Measurements from ENCODE around the gene E2F8. TPM values are rescaled to one million over a fixed set of nuclear protein-coding genes. Genes with fewer than 3 reads are reported as not detected.

E2F8 gene
- total and polyA plus RNA-seq, 3 donors from 2014 or later = 1.1 to 5.3 (median 1.3) TPM

DNA sequence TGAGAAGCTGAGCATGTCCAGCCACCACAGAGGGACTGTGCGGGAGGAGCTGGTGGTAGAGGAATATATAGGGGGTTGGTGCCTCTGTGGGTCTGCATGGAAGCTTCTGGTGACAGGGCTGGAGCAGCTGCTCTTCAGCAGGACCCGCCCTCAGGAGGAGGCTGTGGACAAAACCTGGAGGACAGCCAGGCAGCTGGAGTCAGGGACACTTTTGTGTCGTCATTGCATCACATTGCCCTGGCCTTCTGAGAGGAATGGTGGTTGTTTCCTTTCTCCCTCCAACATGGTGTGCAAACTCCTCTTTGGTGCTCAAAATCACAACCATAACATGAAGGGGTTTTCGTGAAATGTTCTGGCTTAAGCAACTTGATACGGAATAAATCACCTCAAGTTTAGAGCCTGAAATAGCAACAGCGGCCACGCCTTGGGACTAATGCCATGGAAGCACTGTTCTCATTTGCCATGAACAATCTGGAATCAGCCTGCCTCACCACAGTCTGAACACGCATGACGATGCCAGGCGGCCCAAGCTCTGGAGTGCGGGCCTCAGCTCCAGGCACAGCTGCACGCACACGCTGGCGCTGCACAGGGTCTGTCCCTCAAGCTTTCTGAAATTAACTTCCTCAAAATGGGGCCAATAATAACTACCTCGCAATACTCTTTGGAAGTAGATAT, 21.8 kb downstream of the E2F8 start:
- 78% methylated on average over 14 to 15 of the region's 15 CpGs for WGBS, 2 donors
- Histone ChIP-seq H3K4me1 (no peaks in the 10 kb centered on the region), H3K27me3 (no peaks in the 10 kb centered on the region), H3K4me3 (no peak overlapping the region), H3K36me3 (ENCODE audit: low read depth, missing control alignments) (no peaks in the 10 kb centered on the region), H3K27ac (no peak overlapping the region), H3K9me3 (no peaks in the 10 kb centered on the region)
- no peak for DNase-seq
- intact Hi-C loops (cut with DNase I; ENCODE audit: low total_unique reads) = no loop called here
- TF ChIP-seq POLR2A (IDR thresholded peaks at IDR 0.05) = no peak
- TF ChIP-seq, protein P1, sequence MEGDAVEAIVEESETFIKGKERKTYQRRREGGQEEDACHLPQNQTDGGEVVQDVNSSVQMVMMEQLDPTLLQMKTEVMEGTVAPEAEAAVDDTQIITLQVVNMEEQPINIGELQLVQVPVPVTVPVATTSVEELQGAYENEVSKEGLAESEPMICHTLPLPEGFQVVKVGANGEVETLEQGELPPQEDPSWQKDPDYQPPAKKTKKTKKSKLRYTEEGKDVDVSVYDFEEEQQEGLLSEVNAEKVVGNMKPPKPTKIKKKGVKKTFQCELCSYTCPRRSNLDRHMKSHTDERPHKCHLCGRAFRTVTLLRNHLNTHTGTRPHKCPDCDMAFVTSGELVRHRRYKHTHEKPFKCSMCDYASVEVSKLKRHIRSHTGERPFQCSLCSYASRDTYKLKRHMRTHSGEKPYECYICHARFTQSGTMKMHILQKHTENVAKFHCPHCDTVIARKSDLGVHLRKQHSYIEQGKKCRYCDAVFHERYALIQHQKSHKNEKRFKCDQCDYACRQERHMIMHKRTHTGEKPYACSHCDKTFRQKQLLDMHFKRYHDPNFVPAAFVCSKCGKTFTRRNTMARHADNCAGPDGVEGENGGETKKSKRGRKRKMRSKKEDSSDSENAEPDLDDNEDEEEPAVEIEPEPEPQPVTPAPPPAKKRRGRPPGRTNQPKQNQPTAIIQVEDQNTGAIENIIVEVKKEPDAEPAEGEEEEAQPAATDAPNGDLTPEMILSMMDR (IDR thresholded peaks at IDR 0.05) = no peak

DNA sequence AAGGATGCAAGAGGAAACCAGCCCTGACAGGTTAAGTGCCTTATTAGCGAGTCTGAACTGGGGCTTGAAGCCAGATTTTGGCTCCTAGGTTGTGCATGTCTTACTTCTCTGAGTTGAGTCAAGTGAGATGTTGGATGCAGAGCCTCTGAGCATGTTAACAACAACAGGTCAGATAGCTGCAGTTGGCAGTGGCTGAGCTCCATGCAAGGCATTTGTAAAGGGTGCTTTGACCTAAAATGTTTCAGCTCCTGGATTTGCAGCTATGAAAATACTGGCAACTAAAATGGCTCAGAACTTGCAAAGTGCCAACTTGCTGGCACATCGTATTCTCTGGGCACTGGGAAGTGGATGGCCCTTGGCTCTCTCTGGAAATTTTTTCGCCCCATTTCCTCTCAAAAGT, 22.5 kb downstream of the E2F8 start:
- no peaks in the 10 kb centered on the region for H3K4me1 ChIP-seq
- H3K27ac ChIP-seq = no peak overlapping the region
- no peaks in the 10 kb centered on the region for H3K9me3 ChIP-seq
- no peaks in the 10 kb centered on the region for H3K27me3 ChIP-seq
- no peaks in the 10 kb centered on the region for H3K36me3 ChIP-seq (ENCODE audit: low read depth, missing control alignments)
- WGBS, 2 donors = 63 to 75% methylated on average over 3 of the region's 3 CpGs
- DNase-seq = no peak
- intact Hi-C loops (cut with DNase I; ENCODE audit: low total_unique reads) = no loop called here
- H3K4me3 ChIP-seq = no peak overlapping the region
- TF ChIP-seq, protein P1 (IDR thresholded peaks at IDR 0.05) = no peak
- no peak for TF ChIP-seq POLR2A (IDR thresholded peaks at IDR 0.05)

DNA sequence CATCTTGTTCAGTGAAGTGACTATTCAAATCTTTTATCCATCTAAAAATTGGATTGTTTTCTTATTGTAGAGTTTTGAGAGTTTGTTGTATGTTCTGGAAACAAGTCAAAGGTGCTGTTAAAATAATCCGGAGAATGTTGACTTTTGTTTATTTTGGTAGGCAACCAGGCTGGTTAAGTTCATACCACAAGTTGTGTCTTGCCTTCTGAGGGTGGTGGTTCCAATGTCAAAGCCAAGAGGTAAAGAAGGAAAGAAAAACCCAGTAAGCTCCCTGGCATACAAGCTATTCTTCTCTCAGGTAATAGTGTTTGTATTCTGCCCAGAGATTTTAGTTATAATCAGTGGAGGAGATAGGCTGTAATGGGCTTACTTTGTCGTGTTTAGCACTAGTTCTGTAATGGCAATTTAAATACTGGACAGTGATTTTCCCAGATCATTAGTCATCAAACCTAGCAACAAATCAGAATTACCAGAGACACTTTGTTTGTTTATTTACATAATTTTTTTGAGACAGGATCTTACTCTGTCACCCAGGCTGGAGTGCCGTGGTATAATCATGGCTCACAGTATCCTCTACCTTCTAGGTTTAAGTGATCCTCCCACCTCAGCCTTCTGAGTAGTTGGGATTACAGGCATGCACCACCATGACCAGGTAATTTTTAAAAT, 23.9 kb downstream of the E2F8 start:
- intact Hi-C loops (cut with DNase I; ENCODE audit: low total_unique reads) = no loop called here
- H3K4me3 ChIP-seq = no peak overlapping the region
- WGBS, 2 donors = 48 to 56% methylated on average over 3 of the region's 3 CpGs
- no peak for DNase-seq
- no peaks in the 10 kb centered on the region for H3K9me3 ChIP-seq
- H3K27ac ChIP-seq = no peak overlapping the region
- TF ChIP-seq, protein P1 (IDR thresholded peaks at IDR 0.05) = no peak
- TF ChIP-seq POLR2A (IDR thresholded peaks at IDR 0.05) = no peak
- no peaks in the 10 kb centered on the region for H3K27me3 ChIP-seq
- no peaks in the 10 kb centered on the region for H3K4me1 ChIP-seq
- H3K36me3 ChIP-seq (ENCODE audit: low read depth, missing control alignments) = no peaks in the 10 kb centered on the region

DNA sequence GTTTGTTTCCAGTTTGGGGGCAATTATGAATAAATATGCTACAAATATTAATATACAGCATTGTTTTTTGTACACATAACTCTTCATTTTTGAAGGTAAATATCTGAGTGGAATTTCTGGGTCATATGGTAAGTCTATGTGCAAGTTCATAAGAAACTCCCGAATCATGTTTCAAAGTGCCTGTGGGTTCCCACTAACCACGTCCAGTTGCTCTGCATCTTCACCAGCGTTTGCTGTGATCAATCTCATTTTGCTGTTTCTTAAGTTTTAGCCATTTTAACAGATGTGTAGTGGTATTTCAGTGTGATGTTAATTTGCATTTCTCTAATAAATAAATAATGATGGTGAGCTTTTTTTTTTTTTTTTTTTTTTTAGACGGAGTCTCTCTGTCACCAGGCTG, 24.7 kb downstream of the E2F8 start:
- Histone ChIP-seq H3K9me3 (no peaks in the 10 kb centered on the region), H3K36me3 (ENCODE audit: low read depth, missing control alignments) (no peaks in the 10 kb centered on the region), H3K27ac (no peak overlapping the region), H3K27me3 (no peaks in the 10 kb centered on the region), H3K4me1 (no peaks in the 10 kb centered on the region), H3K4me3 (no peak overlapping the region)
- DNase-seq = no peak
- TF ChIP-seq, protein P1 (IDR thresholded peaks at IDR 0.05) = no peak
- TF ChIP-seq POLR2A (IDR thresholded peaks at IDR 0.05) = no peak
- intact Hi-C loops (cut with DNase I; ENCODE audit: low total_unique reads) = no loop called here
- WGBS, 2 donors = 90% methylated on average over 4 of the region's 4 CpGs

Measured in testis (tissue), 3 donors.